Umbilical cord (tissue), 2 donors: ENCODE measurements around the gene PLCD1. TPM values are rescaled to one million over a fixed set of nuclear protein-coding genes. Genes with fewer than 3 reads are reported as not detected.

ENCODE experiments used
- DNase-seq: peaks from one replicate; pipeline ENCODE4 v3.0.0-alpha.2; 2015; ENCODE audit warnings: low spot score
- total RNA-seq: library from RNA; depleted of rRNA; stranded (reverse); fragments of >200 nt; gene quantifications from one replicate; pipeline ENCODE4 v1.2.3, GENCODE V29; 2014; ENCODE audit warnings: low replicate concordance; ENCODE audit not compliant: insufficient read depth

The PLCD1 gene
- total RNA-seq, 1 donor from 2014 or later: 31.1 TPM

GRCh38 chr3:38017445-38018295, 11.8 kb downstream of the PLCD1 start:
- DNase-seq: no peak

GRCh38 chr3:38016847-38017444, 12.5 kb downstream of the PLCD1 start:
- DNase-seq: no peak

GRCh38 chr3:38016410-38016809, 13.0 kb downstream of the PLCD1 start:
- DNase-seq: no peak

- no peak for DNase-seq
Measured at GRCh38 chr3:38015984-38016383, 13.5 kb downstream of the PLCD1 start.

- no peak for DNase-seq
Measured at GRCh38 chr3:38015485-38015884, 14.0 kb downstream of the PLCD1 start.

- no peak for DNase-seq
Measured at GRCh38 chr3:38011111-38011510, 18.3 kb downstream of the PLCD1 start.

GRCh38 chr3:38009807-38010591, 19.4 kb downstream of the PLCD1 start:
- no peak for DNase-seq

GRCh38 chr3:38008971-38009580, 20.4 kb downstream of the PLCD1 start:
- no peak for DNase-seq

- DNase-seq: no peak
Measured at GRCh38 chr3:38008191-38008701, 21.2 kb downstream of the PLCD1 start.

GRCh38 chr3:38007754-38008090, 21.7 kb downstream of the PLCD1 start:
- no peak for DNase-seq

GRCh38 chr3:38006445-38006995, 22.9 kb downstream of the PLCD1 start:
- DNase-seq: no peak

- DNase-seq: no peak
Measured at GRCh38 chr3:38006031-38006430, 23.4 kb downstream of the PLCD1 start.

- DNase-seq: no peak
Measured at GRCh38 chr3:38005076-38006020, 24.1 kb downstream of the PLCD1 start.

- DNase-seq: peak; percentile 57
Measured at GRCh38 chr3:38004415-38005075, 24.9 kb downstream of the PLCD1 start.

- no peak for DNase-seq
Measured at GRCh38 chr3:38003817-38004414, 25.5 kb downstream of the PLCD1 start.

- DNase-seq: no peak
Measured at GRCh38 chr3:38003371-38003816, 26.0 kb downstream of the PLCD1 start.

GRCh38 chr3:38002940-38003339, 26.5 kb downstream of the PLCD1 start:
- DNase-seq: no peak

GRCh38 chr3:38002291-38002876, 27.1 kb downstream of the PLCD1 start:
- DNase-seq: no peak
